ENCODE results near the gene KRT20.
"Not testable (repeated sequence)": the region's sequence is repeated elsewhere in the genome, so short reads cannot be mapped to it uniquely, and the experiment has no call there.

The KRT20 gene, protein sequence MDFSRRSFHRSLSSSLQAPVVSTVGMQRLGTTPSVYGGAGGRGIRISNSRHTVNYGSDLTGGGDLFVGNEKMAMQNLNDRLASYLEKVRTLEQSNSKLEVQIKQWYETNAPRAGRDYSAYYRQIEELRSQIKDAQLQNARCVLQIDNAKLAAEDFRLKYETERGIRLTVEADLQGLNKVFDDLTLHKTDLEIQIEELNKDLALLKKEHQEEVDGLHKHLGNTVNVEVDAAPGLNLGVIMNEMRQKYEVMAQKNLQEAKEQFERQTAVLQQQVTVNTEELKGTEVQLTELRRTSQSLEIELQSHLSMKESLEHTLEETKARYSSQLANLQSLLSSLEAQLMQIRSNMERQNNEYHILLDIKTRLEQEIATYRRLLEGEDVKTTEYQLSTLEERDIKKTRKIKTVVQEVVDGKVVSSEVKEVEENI

DNA sequence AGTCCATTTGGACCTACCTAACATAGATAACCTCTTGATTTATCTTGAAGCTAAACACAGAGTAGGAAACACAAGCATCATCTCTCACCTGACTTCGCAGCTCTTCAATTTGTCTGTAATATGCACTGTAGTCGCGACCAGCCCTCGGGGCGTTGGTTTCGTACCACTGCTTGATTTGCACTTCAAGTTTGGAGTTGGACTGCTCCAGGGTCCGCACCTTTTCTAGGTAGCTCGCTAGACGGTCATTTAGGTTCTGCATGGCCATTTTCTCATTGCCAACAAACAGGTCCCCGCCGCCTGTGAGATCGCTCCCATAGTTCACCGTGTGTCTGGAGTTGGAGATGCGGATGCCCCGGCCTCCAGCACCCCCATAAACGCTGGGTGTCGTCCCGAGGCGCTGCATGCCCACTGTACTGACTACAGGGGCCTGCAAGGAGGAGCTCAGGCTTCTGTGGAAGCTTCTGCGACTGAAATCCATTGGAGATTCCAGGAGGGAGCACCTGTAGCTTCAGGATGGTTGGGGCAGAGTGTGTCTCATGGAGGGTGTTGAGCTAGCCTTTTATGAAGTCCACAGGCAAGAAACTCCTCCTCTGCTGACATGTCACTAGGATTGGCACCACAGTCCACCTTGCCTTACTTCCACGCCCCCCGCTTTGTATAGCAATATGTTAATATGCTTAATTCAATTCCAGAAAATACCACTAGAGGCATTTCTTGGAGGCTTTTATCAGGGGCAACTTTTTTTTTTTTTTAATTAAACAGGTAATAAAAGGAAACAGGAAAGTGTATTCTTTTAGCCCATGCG, at the start of gene KRT20:
Gene KRT20, minus strand, starts transcription at position 535 of the 805 bp plus-strand sequence. Its CDS starts 57 bp downstream, at position 478.
- peak; percentile 41 for DNase-seq (ENCODE audit: low spot score)

- DNase-seq (ENCODE audit: low spot score): no peak
Measured at GRCh38 chr17:40932608-40933007, 47.6 kb upstream of the KRT20 start.

DNA sequence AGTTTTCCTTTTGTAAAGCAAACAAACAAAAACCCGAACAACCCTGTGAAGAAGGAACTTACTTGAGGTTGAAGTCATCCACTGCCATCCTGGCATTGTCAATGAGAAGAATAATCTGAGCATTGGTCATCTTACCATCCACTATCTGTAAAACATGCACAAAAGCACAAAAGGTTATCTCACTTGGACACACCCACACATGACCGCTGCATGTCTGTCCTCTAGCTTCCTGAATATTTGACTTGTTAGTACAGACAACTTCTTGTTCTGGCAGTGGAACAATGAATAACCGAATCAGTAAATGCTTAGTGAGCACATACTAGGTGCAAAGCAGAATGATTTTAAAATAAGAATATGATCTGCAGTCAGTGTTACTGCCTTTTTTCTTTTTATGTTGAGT, 46.3 kb upstream of the KRT20 start:
- no peak for DNase-seq (ENCODE audit: low spot score)

- no peak for DNase-seq (ENCODE audit: low spot score)
Measured at GRCh38 chr17:40926341-40926740, 41.3 kb upstream of the KRT20 start.

- DNase-seq (ENCODE audit: low spot score): no peak
Measured at GRCh38 chr17:40922239-40922638, 37.2 kb upstream of the KRT20 start.

DNA sequence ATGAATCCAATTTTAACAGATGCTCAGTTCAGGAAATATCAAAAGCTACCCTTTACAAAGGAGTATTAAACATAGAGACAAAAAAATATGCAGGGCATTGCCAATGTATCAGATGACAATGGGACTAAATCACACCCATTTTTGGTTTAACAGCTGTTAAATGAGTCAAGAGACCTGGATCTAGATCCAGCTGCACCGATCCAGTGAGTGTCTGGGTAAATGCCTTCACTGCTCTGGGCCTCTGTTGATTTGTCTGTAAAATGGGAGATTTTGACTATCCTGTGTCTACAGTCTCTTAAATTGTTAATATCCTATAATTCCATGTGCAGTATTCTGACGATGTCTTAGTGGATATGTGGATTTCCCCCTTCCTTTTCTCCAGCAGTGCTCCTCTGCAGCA, 36.0 kb upstream of the KRT20 start:
- DNase-seq (ENCODE audit: low spot score): no peak

- not testable (repeated sequence) for DNase-seq (ENCODE audit: low spot score)
Measured at GRCh38 chr17:40917116-40917515, 32.1 kb upstream of the KRT20 start.

DNA sequence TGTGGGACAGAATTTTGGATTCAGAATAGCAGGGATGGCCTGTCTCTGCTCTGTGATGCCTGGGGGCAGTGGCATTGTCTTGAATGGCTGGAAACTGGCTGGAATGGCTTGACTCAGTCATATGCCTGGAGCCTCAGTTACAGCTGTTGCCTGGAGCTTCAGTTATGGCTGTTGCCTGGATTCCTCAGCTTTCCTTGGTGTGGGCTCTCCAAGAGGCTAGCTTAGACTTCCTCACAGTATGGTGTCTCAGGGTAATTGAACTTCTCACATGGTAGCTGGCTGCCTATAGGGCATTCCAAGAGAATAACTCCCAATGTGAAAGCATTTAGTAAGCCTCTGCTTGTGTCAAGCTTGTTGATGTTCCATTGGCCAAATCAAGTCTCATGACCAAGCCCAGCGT, 31.3 kb upstream of the KRT20 start:
- DNase-seq (ENCODE audit: low spot score): no peak

- DNase-seq (ENCODE audit: low spot score): no peak
Measured at GRCh38 chr17:40915721-40916256, 30.7 kb upstream of the KRT20 start.

DNA sequence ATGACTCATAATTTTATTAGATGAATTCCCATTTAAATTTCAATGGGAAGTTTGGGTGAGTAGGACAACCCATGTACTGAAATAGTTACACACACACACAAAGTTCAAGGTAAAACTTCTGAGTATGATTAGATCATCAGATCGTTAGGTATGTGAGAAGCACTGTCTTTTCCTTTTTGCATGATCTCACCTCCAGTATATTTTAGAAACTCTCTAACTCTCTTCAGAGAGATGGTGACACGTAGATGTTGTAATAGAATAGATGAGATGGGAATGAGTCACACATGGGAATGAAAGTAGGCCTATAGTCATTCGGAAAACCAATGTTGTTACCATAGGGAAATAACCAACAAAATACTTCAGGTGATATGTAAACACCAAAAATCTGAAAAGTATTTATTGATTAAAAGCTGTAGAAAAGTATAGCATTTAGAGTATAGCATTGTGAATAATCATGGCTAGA, 30.2 kb upstream of the KRT20 start:
- DNase-seq (ENCODE audit: low spot score): no peak

DNA sequence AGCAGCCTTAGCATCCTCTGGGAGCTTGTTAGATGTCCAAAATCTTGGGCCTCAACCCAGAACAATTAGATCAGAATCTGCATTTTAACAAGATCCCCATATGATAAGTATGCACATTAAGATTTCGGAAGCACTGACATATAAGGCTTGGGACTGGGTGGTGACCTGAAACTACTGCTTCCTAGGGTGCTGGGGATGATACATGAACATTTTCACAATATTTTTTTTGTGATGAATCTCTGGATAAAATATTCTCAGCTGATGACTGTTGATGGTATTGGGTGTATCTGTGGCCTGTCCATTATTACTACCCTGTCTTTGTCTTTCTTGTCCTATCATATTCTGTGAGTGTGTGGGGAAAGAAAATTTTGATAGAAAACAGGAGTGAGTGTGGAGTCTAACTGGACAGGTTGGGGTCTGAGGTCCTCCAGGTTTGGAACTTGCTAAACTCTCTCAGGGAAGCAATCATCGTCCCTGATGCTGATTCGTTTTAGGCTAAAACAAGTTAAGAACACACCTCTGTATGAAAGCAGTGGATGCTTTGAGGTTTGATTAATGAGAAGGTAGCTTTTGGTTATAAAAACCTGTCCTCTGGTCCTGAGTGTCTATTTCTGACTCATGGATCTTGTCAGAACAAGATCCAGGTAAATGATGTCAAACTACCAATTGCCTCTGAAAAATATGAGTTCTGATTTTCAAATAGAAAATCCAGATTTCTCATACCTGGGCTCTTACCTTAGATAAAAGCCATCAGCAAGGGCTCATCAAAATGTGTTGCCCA, 29.2 kb upstream of the KRT20 start:
- no peak for DNase-seq (ENCODE audit: low spot score)

DNA sequence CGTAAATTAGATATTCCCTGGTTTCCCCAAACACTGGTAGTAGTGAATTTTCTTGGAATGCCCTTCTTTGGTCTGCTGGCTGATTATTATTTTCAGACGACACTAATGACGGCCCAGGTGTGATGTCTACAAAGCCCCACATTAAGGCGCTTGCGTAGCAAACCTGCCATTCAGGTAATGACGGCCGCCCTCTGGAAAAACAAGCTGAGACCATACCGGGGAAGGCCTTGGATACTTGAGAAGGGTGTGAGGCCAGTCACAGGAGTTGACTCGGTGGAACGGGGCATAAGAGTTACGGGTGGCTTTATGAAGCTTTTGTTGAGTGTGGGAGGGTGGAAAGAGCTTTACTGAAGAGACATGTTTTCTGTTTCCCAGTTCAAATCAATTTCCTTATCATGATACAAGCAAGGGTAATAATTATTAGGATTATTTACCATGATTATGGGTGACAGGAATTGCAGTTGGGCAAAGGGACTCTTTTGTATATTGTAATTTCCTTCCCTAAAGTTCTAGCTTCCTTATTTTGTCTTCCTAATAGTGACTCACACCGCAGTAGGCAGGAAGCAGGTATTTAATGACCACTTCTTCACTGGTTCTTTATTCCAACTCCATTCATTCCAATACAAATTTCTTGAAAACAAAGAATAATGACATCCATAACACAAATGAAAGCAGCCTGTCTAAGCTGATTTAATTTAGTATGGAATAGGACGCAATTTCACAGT, 27.6 kb upstream of the KRT20 start:
- no peak for DNase-seq (ENCODE audit: low spot score)

GRCh38 chr17:40910441-40910841, 25.4 kb upstream of the KRT20 start:
- no peak for DNase-seq (ENCODE audit: low spot score)

DNA sequence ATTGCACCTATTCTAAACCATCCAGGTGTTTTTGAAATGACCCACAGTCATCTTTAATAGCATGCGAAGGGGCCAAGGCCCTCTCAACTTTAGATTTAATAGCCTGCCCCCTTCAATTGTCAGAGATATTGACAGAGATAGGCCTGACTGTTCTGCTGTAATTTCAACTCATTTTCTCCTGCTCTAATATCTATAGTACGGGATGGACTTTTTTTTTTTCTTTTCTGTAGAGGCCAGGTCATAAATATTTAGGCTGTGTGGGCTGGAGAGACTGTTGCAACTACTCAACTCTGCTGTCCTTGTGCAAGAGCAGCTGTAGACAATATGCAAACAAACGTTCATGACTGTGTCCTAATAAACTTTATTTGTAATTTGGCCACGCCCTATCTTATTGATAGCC, 24.7 kb upstream of the KRT20 start:
- no peak for DNase-seq (ENCODE audit: low spot score)

DNA sequence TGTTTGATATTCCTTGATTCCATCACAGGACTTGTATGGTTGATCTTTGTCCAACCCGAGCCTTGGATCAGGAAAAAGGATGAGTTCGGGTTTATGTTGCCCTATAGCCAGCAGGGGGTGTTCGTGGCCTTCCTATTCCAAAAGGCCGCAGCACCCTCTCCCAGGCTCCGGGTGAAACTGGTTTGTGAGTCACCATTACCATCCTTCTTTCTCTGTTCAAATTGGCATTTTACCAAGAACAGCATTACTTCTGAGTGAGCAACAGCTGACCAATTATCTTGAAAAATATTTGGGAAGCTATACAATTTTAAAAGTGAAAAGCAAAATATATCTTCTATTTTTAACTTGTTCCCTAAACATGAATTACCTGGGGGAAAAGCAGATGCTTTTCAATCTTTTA, 24.3 kb upstream of the KRT20 start:
- DNase-seq (ENCODE audit: low spot score): peak; percentile 60

DNA sequence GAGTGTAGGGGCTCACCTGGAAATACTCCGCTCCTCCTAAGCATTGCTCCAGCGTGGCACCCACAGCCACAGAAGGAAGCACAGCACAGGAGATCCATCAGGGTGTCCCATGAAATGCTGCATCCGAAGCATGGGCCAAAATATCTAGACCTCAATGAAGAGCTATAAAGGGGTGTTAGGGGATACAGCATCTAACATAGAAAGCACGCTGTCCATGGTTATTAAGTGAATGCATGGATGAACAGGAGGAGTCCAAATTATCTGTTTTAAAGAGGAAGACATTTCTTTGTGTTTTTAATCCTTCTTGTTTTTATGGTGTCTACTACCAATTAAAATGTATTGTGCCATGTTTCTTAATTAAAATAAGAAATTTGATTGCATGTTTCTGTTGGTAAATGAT, 21.6 kb upstream of the KRT20 start:
- DNase-seq (ENCODE audit: low spot score): no peak

DNA sequence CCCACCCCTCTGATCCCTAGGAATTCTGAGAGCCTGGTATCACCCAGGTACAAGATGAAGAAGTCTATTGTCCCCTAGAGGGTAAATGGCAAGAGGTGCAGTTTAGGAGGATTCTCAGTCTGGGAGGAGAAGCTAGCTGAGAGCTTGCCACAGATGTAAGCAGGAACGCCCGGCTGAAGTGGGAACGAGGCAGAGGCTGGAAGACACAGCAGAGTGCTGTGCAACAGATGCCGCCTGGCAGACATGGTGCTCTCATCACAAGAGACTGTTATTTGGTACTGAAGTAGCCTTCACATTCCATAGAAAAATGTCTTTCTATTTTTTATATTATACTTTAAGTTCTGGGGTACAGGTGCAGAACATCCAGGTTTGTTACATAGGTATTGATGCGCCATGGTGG, 20.3 kb upstream of the KRT20 start:
- no peak for DNase-seq (ENCODE audit: low spot score)

GRCh38 chr17:40903129-40903847, 18.2 kb upstream of the KRT20 start:
- no peak for DNase-seq (ENCODE audit: low spot score)

GRCh38 chr17:40902498-40902897, 17.5 kb upstream of the KRT20 start:
- DNase-seq (ENCODE audit: low spot score): no peak

DNA sequence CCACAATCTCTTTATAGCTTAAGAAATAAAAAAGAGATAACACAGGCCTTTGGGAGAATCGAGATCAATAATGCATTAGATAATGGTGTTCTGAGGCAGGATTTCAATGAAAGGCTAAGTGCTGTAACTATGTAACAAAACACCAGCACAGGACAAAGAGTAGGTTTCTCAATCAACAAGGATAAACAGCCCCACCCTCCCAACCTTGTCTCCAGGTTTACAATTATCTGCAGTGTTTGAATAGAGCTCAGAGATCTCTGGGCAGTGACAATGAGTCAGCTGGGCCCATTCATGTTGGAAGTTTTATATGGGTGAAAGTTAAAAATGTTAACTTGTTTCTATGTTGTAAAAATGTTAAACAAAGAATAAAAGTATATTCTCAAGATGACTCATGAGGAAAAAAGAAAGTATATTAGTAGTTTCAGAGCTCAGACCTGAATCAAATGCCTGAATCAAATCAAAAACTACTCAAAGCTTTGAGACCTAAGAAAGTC, 17.0 kb upstream of the KRT20 start:
- no peak for DNase-seq (ENCODE audit: low spot score)
